GM12878 (cell line): Measurements from ENCODE around the gene C1D. TPM values are rescaled to one million over a fixed set of nuclear protein-coding genes. Genes with fewer than 3 reads are reported as not detected.

Experiments
- ATAC-seq: fragments of 200-7000 bp; cut with Tn5 transposase; 3 replicates; pipeline ENCODE4 v1.9.1; 2020; ENCODE audit warnings: mild to moderate bottlenecking, moderate library complexity
- BruUV-seq: library from RNA; stranded (reverse); fragments of 400-500 nt; replicated peaks from 2 replicates; lab custom pipeline; 2021; lab: Mats Ljungman, UMichigan
- CTCF ChIA-PET: fragments of 300-600 bp; sonication (Branson Sonifier 250); formaldehyde crosslinking; extraction: SDS; loops from one replicate; lab custom pipeline; 2021; ENCODE audit warnings: inconsistent platforms; lab: Yijun Ruan, JAX
- POLR2A ChIA-PET: fragments of 350-600 bp; formaldehyde crosslinking; extraction: SDS; loops from one replicate; lab custom pipeline; 2021; ENCODE audit warnings: inconsistent platforms; lab: Charles Lee
- RAD21 ChIA-PET: fragments of 300-600 bp; sonication (Branson Sonifier 250); formaldehyde crosslinking; loops from one replicate; lab custom pipeline; 2023; ENCODE audit warnings: antibody characterized with exemption; ENCODE audit not compliant: unreplicated experiment; lab: Charles Lee
- SMC1A ChIA-PET: fragments of 300-600 bp; sonication (Branson Sonifier 250); formaldehyde crosslinking; loops from one replicate; lab custom pipeline; 2023; ENCODE audit not compliant: unreplicated experiment, uncharacterized antibody; lab: Charles Lee
- DNase-seq: peaks from one replicate; pipeline ENCODE4 v3.0.0-alpha.2; 2011; ENCODE audit warnings: low read depth, low spot score
- FAIRE-seq: peaks from 3 replicates; lab custom pipeline; 2011; peaks lifted over from hg19 to GRCh38; lab: Jason Lieb, UNC
- H2AFZ ChIP-seq: 2 replicates; pipeline ENCODE4 v1.6.0; 2011; ENCODE audit warnings: low read depth, low read length, control low read depth; ENCODE audit not compliant: control insufficient read depth
- H3K27ac ChIP-seq: 2 replicates; pipeline ENCODE4 v1.5.1; 2011; ENCODE audit warnings: control low read depth; ENCODE audit not compliant: control insufficient read depth, insufficient read depth
- H3K27me3 ChIP-seq, 2 experiments: replicated peaks in 1 of 2; 2 replicates each; pipeline versions ENCODE4 v1.6.0 to v1.6.1; 2011; ENCODE audit warnings: low read length in 1 of 2; ENCODE audit not compliant: control insufficient read depth in 2 of 2, insufficient read depth in 2 of 2
- H3K36me3 ChIP-seq, 2 experiments: 2 replicates each; pipeline ENCODE4 v1.5.1; 2011; ENCODE audit warnings: low read length in 1 of 2; ENCODE audit not compliant: control insufficient read depth in 2 of 2, insufficient read depth in 2 of 2
- H3K4me1 ChIP-seq: 2 replicates; pipeline ENCODE4 v1.6.1; 2011; ENCODE audit warnings: mild to moderate bottlenecking, low read length, moderate library complexity, mixed read lengths; ENCODE audit not compliant: control insufficient read depth, insufficient read depth
- H3K4me2 ChIP-seq: 2 replicates; pipeline ENCODE4 v1.6.0; 2011; ENCODE audit warnings: control low read depth; ENCODE audit not compliant: control insufficient read depth, insufficient read depth
- H3K4me3 ChIP-seq: fragments of 200-600 bp; sonication (generic); 2 replicates; pipeline ENCODE4 v1.5.1; 2016
- H3K79me2 ChIP-seq: 2 replicates; pipeline ENCODE4 v1.6.0; 2011; ENCODE audit warnings: low read length; ENCODE audit not compliant: control insufficient read depth, insufficient read depth
- H3K9ac ChIP-seq: 2 replicates; pipeline ENCODE4 v1.8.0; 2011; ENCODE audit warnings: low read length, control low read depth, mixed read lengths; ENCODE audit not compliant: control insufficient read depth, insufficient read depth
- H3K9me3 ChIP-seq: replicated peaks from 3 replicates; pipeline ENCODE4 v1.5.1; 2011; ENCODE audit warnings: mild to moderate bottlenecking, low read length; ENCODE audit not compliant: control insufficient read depth, insufficient read depth
- H4K20me1 ChIP-seq: 2 replicates; pipeline ENCODE4 v1.6.0; 2011; ENCODE audit not compliant: control insufficient read depth, insufficient read depth
- EP300 ChIP-seq, 2 experiments: fragments of 150-350 bp in 1 of 2; IDR thresholded peaks; 2 replicates each; pipeline ENCODE4 v1.6.1; 2011 to 2012; ENCODE audit warnings: low read depth in 2 of 2, low read length in 2 of 2, borderline replicate concordance in 1 of 2, improper control_type of control experiment in 1 of 2, inconsistent platforms in 1 of 2; ENCODE audit not compliant: control insufficient read depth in 1 of 2
- EZH2 ChIP-seq: IDR thresholded peaks from 2 replicates; pipeline ENCODE4 v1.6.1; 2012; ENCODE audit warnings: low read depth, mild to moderate bottlenecking, control low read depth, inconsistent platforms, low read length, borderline replicate concordance; ENCODE audit not compliant: control insufficient read depth
- IKZF2 ChIP-seq, 2 experiments: fragments of 450-650 bp; IDR thresholded peaks; 2 replicates each; pipeline ENCODE4 v1.6.1; 2017; ENCODE audit warnings: mild to moderate bottlenecking in 2 of 2, moderate library complexity in 2 of 2
- MEF2A ChIP-seq: IDR thresholded peaks from 2 replicates; pipeline ENCODE4 v1.6.1; 2011; ENCODE audit warnings: low read depth, mild to moderate bottlenecking, low read length, moderate library complexity; ENCODE audit not compliant: insufficient read depth
- MEF2B ChIP-seq: fragments of 450-650 bp; IDR thresholded peaks from 2 replicates; pipeline ENCODE4 v1.6.1; 2018; ENCODE audit warnings: mild to moderate bottlenecking, moderate library complexity; ENCODE audit not compliant: partially characterized antibody, poor library complexity, severe bottlenecking
- NR2C2 ChIP-seq: IDR thresholded peaks from 2 replicates; pipeline ENCODE4 v1.6.1; 2011; ENCODE audit warnings: borderline replicate concordance, low read depth; ENCODE audit not compliant: control insufficient read depth, insufficient read length
- PAX8 ChIP-seq: fragments of 450-650 bp; IDR thresholded peaks from 2 replicates; pipeline ENCODE4 v1.6.1; 2017; ENCODE audit warnings: mild to moderate bottlenecking, moderate library complexity
- RCOR1 ChIP-seq: conservative IDR thresholded peaks from 2 replicates; pipeline ENCODE4 v1.6.1; 2012; ENCODE audit warnings: low read depth, low read length, improper control_type of control experiment
- RUNX3 ChIP-seq: IDR thresholded peaks from 2 replicates; pipeline ENCODE4 v1.6.1; 2012; ENCODE audit warnings: low read length, inconsistent platforms
- SP1 ChIP-seq: IDR thresholded peaks from one replicate; pipeline ENCODE4 v1.6.1; 2011; ENCODE audit warnings: low read depth, low read length
- WRNIP1 ChIP-seq: IDR thresholded peaks from 2 replicates; pipeline ENCODE4 v1.6.1; 2011; ENCODE audit warnings: low read depth, low read length, improper control_type of control experiment, borderline replicate concordance
- WGBS: methylation state at CpG from one replicate; pipeline ENCODE4 v1.1.6; 2016; ENCODE audit warnings: low lambda C conversion rate; ENCODE audit not compliant: insufficient replicate concordance, insufficient coverage; ENCODE audit errors: missing lambda C conversion rate; 5-methylcytosine and 5-hydroxymethylcytosine counted together
- in situ Hi-C: fragments of 300-500 bp; cut with MboI; formaldehyde crosslinking; loops from 9 replicates; pipeline ENCODE4 v1.14.3; 2018; ENCODE audit warnings: mixed read lengths
- intact Hi-C: fragments of 100-400 bp; cut with micrococcal nuclease; formaldehyde crosslinking; loops from one replicate; pipeline ENCODE4 v1.14.2; 2022; ENCODE audit not compliant: unreplicated experiment
- polyA plus RNA-seq, 11 experiments: library from polyadenylated mRNA; depleted of rRNA in 4 of 11; unstranded in 6 of 11; stranded (reverse) in 5 of 11; fragments of >200 nt; fragmentation: Nextera tagmentation in 4 of 11; fragmentation: Illumina TruSeq in 1 of 11; extraction: Ambion mirVana in 4 of 11; extraction: Trizol in 1 of 11; gene quantifications; 1 replicate in 1 of 11; 2 replicates in 10 of 11; pipeline versions ENCODE4 v1.2.1 to v1.2.3, GENCODE V29; 2011 to 2016; ENCODE audit warnings: inconsistent platforms in 2 of 11, missing spikeins in 2 of 11, low read depth in 1 of 11
- total RNA-seq, 4 experiments: library from RNA; depleted of rRNA in 3 of 4; stranded (reverse); fragments of >200 nt in 3 of 4; fragmentation: Illumina TruSeq in 1 of 4; extraction: Trizol in 1 of 4; gene quantifications; 2 replicates each; pipeline versions ENCODE4 v1.2.1 to v1.2.3, GENCODE V29; 2013 to 2021
- TF ChIP-seq, protein P1 (sequence below): fragments of 450-650 bp; formaldehyde crosslinking; IDR thresholded peaks from 2 replicates; pipeline ENCODE4 v1.4.0; 2022; ENCODE audit warnings: mild to moderate bottlenecking, moderate library complexity

Gene C1D
- total and polyA plus RNA-seq, 10 of the 15 experiments (the other 5 are each of a cell fraction or from before 2014, with no cell fraction given), result 18.9 to 152 (median 59.1) TPM

DNA sequence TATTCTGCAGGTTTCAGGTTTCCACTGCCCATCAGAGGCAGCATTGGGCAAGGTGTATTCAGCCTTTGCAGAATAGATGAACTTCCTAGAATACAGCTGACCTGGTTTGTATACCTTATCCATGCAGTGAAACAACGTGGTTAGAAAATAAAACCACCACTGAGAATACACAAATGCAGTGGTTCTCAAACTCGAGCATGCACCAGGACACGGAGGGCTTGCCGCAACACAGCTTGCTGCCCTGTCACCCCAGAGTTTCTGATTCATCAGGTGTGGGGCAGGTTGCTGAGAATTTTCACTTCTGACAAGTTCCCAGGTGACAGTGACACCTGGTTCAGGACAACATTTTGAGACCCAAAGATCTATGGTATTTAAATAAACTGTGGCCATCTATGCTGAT lies 23.4 kb upstream of the C1D start:
- H3K4me3 ChIP-seq, result no peak overlapping the region
- no peaks in the 10 kb centered on the region for H3K9me3 ChIP-seq
- 44% methylated on average over 4 of the region's 4 CpGs for WGBS
- DNase-seq (no peak), ATAC-seq (no peak), FAIRE-seq (no peak)
- no peak overlapping the region for H3K4me2 ChIP-seq
- no peak overlapping the region for H2AFZ ChIP-seq
- no peaks in the 10 kb centered on the region for H3K36me3 ChIP-seq
- CTCF ChIA-PET, result interaction anchor here (2.3 kb wide), 1 partner anchor 24 kb away, joined by 7 read pairs; no protein-coding TSS in a partner anchor
- no TSS peak for BruUV-seq
- peaks cover 14% of the 10 kb centered on the region for H3K4me1 ChIP-seq
- in situ Hi-C loops (no loop called here), intact Hi-C loops (no loop called here)
- H3K27me3 ChIP-seq, result no peaks in the 10 kb centered on the region
- H4K20me1 ChIP-seq, result no peaks in the 10 kb centered on the region
- TF ChIP-seq, protein P1, sequence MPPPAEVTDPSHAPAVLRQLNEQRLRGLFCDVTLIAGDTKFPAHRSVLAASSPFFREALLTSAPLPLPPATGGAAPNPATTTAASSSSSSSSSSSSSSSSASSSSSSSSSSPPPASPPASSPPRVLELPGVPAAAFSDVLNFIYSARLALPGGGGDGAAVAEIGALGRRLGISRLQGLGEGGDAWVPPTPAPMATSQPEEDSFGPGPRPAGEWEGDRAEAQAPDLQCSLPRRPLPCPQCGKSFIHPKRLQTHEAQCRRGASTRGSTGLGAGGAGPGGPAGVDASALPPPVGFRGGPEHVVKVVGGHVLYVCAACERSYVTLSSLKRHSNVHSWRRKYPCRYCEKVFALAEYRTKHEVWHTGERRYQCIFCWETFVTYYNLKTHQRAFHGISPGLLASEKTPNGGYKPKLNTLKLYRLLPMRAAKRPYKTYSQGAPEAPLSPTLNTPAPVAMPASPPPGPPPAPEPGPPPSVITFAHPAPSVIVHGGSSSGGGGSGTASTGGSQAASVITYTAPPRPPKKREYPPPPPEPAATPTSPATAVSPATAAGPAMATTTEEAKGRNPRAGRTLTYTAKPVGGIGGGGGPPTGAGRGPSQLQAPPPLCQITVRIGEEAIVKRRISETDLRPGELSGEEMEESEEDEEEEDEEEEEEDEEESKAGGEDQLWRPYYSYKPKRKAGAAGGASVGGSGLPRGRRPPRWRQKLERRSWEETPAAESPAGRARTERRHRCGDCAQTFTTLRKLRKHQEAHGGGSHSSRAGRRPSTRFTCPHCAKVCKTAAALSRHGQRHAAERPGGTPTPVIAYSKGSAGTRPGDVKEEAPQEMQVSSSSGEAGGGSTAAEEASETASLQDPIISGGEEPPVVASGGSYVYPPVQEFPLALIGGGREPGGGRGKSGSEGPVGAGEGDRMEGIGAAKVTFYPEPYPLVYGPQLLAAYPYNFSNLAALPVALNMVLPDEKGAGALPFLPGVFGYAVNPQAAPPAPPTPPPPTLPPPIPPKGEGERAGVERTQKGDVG, result no peak
- TF ChIP-seq RUNX3, result peak; percentile 28; the same call in 1 of the 2 replicates
- RAD21 ChIA-PET, result no interaction called here
- H3K79me2 ChIP-seq, result no peaks in the 10 kb centered on the region
- POLR2A ChIA-PET, result no interaction called here
- SMC1A ChIA-PET, result interaction anchor here (1.3 kb wide), 1 partner anchor 16 kb away, joined by 3 read pairs; no protein-coding TSS in a partner anchor
- H3K27ac ChIP-seq, result no peak overlapping the region
- no peak overlapping the region for H3K9ac ChIP-seq

- DNase-seq (no peak), ATAC-seq (peak; percentile 80), FAIRE-seq (no peak)
- ChIA-PET SMC1A (interaction anchor here (1.2 to 1.5 kb wide), 2 partner anchors 15 to 39 kb away, joined by 3 read pairs; no protein-coding TSS in a partner anchor), RAD21 (no interaction called here), POLR2A (no interaction called here), CTCF (interaction anchor here (0.6 kb wide), 1 partner anchor 1675 kb away, joined by 3 read pairs; no protein-coding TSS in a partner anchor)
- intact Hi-C loops (no loop called here), in situ Hi-C loops (no loop called here)
- WGBS, result 0% methylated on average over 1 of the region's 1 CpG
- Histone ChIP-seq H3K4me2 (no peak overlapping the region), H3K9ac (no peak overlapping the region), H3K79me2 (no peaks in the 10 kb centered on the region), H4K20me1 (no peaks in the 10 kb centered on the region), H3K36me3 (no peaks in the 10 kb centered on the region), H3K4me1 (peaks cover 14% of the 10 kb centered on the region), H2AFZ (no peak overlapping the region), H3K27me3 (no peaks in the 10 kb centered on the region), H3K27ac (no peak overlapping the region), H3K4me3 (no peak overlapping the region), H3K9me3 (no peaks in the 10 kb centered on the region)
- BruUV-seq, result no TSS peak
- TF ChIP-seq IKZF2 (IDR thresholded peaks at IDR 0.05) (no peak), RCOR1 (no peak), MEF2B (no peak), MEF2A (no peak), EZH2 (no peak), NR2C2 (no peak), PAX8 (no peak), EP300 (IDR thresholded peaks at IDR 0.05; ENCODE audit: borderline replicate concordance in 1 of 2, control insufficient read depth in 1 of 2, low read depth in 2 of 2, low read length in 2 of 2) (no peak), SP1 (no peak), WRNIP1 (no peak)
Observed at GRCh38 chr2:68083346-68083745, 20.5 kb upstream of the C1D start.
